Uterus (tissue), 4 donors: Measurements from ENCODE around the gene DDX56. TPM values are rescaled to one million over a fixed set of nuclear protein-coding genes. Genes with fewer than 3 reads are reported as not detected.

Source experiments
- DNase-seq, 2 donors: peaks; one replicate each; pipeline ENCODE4 v3.0.0-alpha.2; 2019 to 2020
- H3K27ac ChIP-seq, 2 donors: fragments of 200-600 bp; sonication (generic); 1 replicate in 1 of 2; 2 replicates in 1 of 2; pipeline ENCODE4 v1.5.1; 2016 to 2018
- H3K27me3 ChIP-seq, 2 donors: fragments of 200-600 bp; sonication (generic); one replicate each; pipeline ENCODE4 v1.5.1; 2018 to 2019; ENCODE audit warnings: control low read depth in 1 of 2
- H3K36me3 ChIP-seq, 2 donors: fragments of 200-600 bp; sonication (generic); one replicate each; pipeline ENCODE4 v1.5.1; 2019; ENCODE audit warnings: control low read depth in 1 of 2
- H3K4me1 ChIP-seq, 2 donors: fragments of 200-600 bp; sonication (generic); one replicate each; pipeline ENCODE4 v1.5.1; 2018 to 2019; ENCODE audit warnings: control low read depth in 1 of 2
- H3K4me3 ChIP-seq, 2 donors: fragments of 200-600 bp; sonication (generic); 1 replicate in 1 of 2; 2 replicates in 1 of 2; pipeline ENCODE4 v1.5.1; 2018 to 2019; ENCODE audit warnings: mild to moderate bottlenecking in 1 of 2
- H3K9me3 ChIP-seq, 2 donors: fragments of 200-600 bp; sonication (generic); one replicate each; pipeline ENCODE4 v1.5.1; 2019; ENCODE audit warnings: control low read depth in 1 of 2
- POLR2A ChIP-seq, 2 donors: fragments of 450-650 bp; IDR thresholded peaks; one replicate each; pipeline ENCODE4 v1.6.1; 2016; ENCODE audit warnings: antibody characterized with exemption in 2 of 2, mild to moderate bottlenecking in 1 of 2, moderate library complexity in 1 of 2
- intact Hi-C: fragments of 100-400 bp; cut with DNase I; formaldehyde crosslinking; loops from one replicate; pipeline ENCODE4 v1.15.1; 2023; ENCODE audit warnings: low total_unique reads
- total RNA-seq, 4 donors: library from RNA; depleted of rRNA in 3 of 4; stranded (reverse); fragments of >200 nt in 3 of 4; gene quantifications; one replicate each; pipeline versions ENCODE4 v1.1.0 to v1.2.4, GENCODE V29; 2014 to 2023
- TF ChIP-seq, protein P1 (sequence below), 4 experiments: fragments of 200-600 bp in 2 of 4; fragments of 450-650 bp in 2 of 4; sonication (generic) in 2 of 4; IDR thresholded peaks; one replicate each; pipeline ENCODE4 v1.5.1; 2016 to 2019; ENCODE audit warnings: antibody characterized with exemption in 4 of 4, mild to moderate bottlenecking in 2 of 4, moderate library complexity in 1 of 4
- donor health status: DM: yes; HTN: yes; CAD: no.

DDX56 gene
- total RNA-seq, 4 donors from 2014 or later, result 35.9 to 75.8 (median 45.2) TPM

DNA sequence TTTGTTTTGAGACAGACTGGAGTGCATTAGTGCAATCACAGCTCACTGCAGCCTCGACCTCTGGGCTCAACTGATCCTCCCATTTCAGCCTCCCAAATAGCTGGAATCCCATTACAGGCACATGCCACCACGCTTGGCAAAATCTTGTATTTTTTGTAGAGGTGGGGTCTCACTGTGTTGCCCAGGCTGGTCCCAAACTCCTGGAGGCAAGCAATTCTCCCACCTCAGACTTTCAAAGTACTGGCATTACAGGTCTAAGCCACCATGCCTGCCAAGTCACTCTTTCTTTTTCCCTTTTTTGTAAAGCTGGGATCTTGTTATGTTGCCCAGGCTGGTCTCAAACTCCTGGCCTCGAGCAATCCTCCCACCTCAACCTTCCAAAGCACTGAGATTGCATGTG, 24.3 kb downstream of the DDX56 start:
- H3K4me3 ChIP-seq, result no peak overlapping the region
- TF ChIP-seq, protein P1, sequence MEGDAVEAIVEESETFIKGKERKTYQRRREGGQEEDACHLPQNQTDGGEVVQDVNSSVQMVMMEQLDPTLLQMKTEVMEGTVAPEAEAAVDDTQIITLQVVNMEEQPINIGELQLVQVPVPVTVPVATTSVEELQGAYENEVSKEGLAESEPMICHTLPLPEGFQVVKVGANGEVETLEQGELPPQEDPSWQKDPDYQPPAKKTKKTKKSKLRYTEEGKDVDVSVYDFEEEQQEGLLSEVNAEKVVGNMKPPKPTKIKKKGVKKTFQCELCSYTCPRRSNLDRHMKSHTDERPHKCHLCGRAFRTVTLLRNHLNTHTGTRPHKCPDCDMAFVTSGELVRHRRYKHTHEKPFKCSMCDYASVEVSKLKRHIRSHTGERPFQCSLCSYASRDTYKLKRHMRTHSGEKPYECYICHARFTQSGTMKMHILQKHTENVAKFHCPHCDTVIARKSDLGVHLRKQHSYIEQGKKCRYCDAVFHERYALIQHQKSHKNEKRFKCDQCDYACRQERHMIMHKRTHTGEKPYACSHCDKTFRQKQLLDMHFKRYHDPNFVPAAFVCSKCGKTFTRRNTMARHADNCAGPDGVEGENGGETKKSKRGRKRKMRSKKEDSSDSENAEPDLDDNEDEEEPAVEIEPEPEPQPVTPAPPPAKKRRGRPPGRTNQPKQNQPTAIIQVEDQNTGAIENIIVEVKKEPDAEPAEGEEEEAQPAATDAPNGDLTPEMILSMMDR (IDR thresholded peaks at IDR 0.05), result no peak
- TF ChIP-seq POLR2A (IDR thresholded peaks at IDR 0.05), result no peak
- H3K27me3 ChIP-seq, result no peaks in the 10 kb centered on the region
- no peaks in the 10 kb centered on the region for H3K9me3 ChIP-seq
- no peak for DNase-seq
- no peaks in the 10 kb centered on the region for H3K36me3 ChIP-seq
- H3K27ac ChIP-seq, result no peak overlapping the region
- intact Hi-C loops, result no loop called here
- no peaks in the 10 kb centered on the region for H3K4me1 ChIP-seq

DNA sequence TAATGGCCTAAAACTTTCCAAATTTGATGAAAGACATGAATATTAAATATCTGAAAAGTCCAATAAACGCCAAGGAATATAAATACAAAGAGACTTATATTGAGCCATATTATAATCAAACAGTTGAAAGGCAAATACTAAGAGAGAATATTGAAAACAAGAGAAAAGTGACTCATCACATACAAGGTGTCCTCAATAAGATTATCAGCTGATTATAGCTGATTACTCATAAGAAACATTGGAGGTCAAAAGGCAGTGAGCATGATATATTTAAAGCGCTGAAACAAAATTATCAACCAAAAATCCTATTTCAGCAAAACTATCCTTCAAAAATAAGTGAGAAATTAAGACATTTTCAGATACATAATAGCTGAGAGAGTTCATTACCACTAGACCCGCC, 24.8 kb downstream of the DDX56 start:
- no peak for TF ChIP-seq POLR2A (IDR thresholded peaks at IDR 0.05)
- TF ChIP-seq, protein P1 (IDR thresholded peaks at IDR 0.05), result no peak

DNA sequence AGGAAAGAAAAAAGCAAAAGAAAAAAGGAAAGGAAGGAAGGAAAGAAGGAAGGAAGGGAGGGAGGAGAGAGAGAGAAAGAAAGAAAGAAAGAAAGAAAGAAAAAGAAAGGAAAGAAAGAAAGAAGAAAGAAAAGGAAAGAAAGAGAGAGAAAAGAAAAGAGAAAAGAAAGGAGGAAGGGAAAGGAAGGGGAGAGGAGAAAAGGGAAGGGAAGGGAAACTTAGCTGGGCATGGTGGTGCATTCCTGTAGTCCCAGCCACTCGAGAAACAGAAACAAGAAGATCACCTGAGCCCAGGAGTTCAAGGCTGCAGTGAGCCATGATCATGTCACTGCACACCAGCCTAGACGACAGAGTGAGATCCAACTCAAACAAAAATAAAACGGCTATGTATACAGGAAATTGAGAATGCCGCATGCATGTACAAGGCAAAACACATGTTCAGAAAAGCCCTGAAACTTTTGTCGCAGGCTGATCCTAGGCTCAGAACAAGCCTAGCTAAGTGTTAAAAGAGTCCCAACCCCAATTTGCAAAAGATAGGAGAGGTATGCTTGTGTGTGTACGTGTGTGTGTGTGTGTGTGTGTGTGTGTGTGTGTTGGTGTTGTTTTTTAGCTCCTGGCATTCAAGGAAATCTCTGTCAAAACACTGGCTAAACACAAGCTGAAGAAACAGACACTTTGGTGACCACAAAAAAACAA, 26.0 kb downstream of the DDX56 start:
- no peak for DNase-seq
- intact Hi-C loops, result no loop called here
- Histone ChIP-seq H3K27ac (no peak overlapping the region), H3K9me3 (no peaks in the 10 kb centered on the region), H3K27me3 (no peaks in the 10 kb centered on the region), H3K4me1 (no peaks in the 10 kb centered on the region), H3K36me3 (no peaks in the 10 kb centered on the region), H3K4me3 (no peak overlapping the region)
- TF ChIP-seq, protein P1 (IDR thresholded peaks at IDR 0.05), result no peak
- no peak for TF ChIP-seq POLR2A (IDR thresholded peaks at IDR 0.05)

More for the DNA sequence above, 24.8 kb downstream of the DDX56 start:
- Histone ChIP-seq H3K36me3 (no peaks in the 10 kb centered on the region), H3K27ac (no peak overlapping the region), H3K9me3 (no peaks in the 10 kb centered on the region), H3K27me3 (no peaks in the 10 kb centered on the region), H3K4me1 (no peaks in the 10 kb centered on the region), H3K4me3 (no peak overlapping the region)
- DNase-seq, result no peak
- intact Hi-C loops, result no loop called here

DNA sequence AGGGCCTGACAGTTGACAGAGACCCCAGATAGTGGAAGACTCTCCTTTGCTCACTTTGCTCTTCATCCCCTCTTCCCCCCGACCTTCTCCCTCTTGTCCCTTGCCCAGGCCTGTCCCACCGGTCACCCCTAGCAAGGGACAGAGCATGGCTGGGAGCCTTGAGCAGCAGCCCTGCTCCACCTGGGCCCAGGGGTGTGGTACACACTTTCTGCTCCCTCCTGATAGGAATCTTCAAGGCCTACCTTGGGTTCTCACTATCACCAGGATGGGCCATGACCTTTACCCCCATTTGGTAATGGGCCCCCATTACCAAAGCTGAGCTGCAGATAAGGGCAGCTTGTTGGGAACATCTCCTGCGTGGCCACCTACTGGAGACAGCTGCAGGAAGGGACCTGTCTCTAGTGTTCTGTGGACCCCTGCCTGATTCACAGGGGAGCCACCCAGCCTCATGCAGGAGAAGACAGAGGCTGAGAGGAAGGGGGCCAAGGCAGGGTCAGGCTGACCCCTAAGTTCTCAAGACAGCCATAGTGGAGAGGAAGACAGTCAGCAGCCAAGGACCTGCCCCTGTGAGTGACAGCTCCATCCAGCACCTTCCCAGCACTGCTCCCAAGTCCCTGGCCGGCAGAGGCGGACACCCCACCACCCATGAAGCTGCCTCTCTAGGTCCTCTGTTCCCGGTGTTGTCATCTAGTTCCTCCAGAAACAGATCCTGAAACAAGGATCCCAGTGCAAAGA, 31.7 kb downstream of the DDX56 start:
- no peak for DNase-seq
- H3K4me1 ChIP-seq, result no peaks in the 10 kb centered on the region
- H3K27ac ChIP-seq, result no peak overlapping the region
- H3K27me3 ChIP-seq, result no peaks in the 10 kb centered on the region
- intact Hi-C loops, result no loop called here
- no peaks in the 10 kb centered on the region for H3K9me3 ChIP-seq
- no peak for TF ChIP-seq POLR2A (IDR thresholded peaks at IDR 0.05)
- TF ChIP-seq, protein P1 (IDR thresholded peaks at IDR 0.05), result no peak
- no peaks in the 10 kb centered on the region for H3K36me3 ChIP-seq
- H3K4me3 ChIP-seq, result no peak overlapping the region
